ENCODE data around the gene NLRP5. TPM values are rescaled to one million over a fixed set of nuclear protein-coding genes. Genes with fewer than 3 reads are reported as not detected.
"Not testable (repeated sequence)": the region's sequence is repeated elsewhere in the genome, so short reads cannot be mapped to it uniquely, and the experiment has no call there.

The NLRP5 gene
- total RNA-seq, 1 experiment from 2014 or later, result not detected

GRCh38 chr19:56104423-56104822 is 117.8 kb downstream of the NLRP5 start:
- no peak for TF ChIP-seq EZH2phosphoT487 (IDR thresholded peaks at IDR 0.05; ENCODE audit: borderline replicate concordance, low read length)
- no peak for TF ChIP-seq EZH2 (IDR thresholded peaks at IDR 0.05; ENCODE audit: low read length, unreplicated experiment)
- TF ChIP-seq, protein P1, sequence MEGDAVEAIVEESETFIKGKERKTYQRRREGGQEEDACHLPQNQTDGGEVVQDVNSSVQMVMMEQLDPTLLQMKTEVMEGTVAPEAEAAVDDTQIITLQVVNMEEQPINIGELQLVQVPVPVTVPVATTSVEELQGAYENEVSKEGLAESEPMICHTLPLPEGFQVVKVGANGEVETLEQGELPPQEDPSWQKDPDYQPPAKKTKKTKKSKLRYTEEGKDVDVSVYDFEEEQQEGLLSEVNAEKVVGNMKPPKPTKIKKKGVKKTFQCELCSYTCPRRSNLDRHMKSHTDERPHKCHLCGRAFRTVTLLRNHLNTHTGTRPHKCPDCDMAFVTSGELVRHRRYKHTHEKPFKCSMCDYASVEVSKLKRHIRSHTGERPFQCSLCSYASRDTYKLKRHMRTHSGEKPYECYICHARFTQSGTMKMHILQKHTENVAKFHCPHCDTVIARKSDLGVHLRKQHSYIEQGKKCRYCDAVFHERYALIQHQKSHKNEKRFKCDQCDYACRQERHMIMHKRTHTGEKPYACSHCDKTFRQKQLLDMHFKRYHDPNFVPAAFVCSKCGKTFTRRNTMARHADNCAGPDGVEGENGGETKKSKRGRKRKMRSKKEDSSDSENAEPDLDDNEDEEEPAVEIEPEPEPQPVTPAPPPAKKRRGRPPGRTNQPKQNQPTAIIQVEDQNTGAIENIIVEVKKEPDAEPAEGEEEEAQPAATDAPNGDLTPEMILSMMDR (conservative IDR thresholded peaks at IDR 0.05; ENCODE audit: low read depth, low read length), result no peak
- peaks cover 65% of the 10 kb centered on the region for H4K20me1 ChIP-seq (ENCODE audit: low read length)
- no peak overlapping the region for H3K9ac ChIP-seq (ENCODE audit: low read length)
- no peak overlapping the region for H3K27ac ChIP-seq (ENCODE audit: low read length)
- ATAC-seq (no peak), DNase-seq (no peak)
- POLR2A ChIA-PET (ENCODE audit: unreplicated experiment), result no interaction called here
- no peaks in the 10 kb centered on the region for H3K27me3 ChIP-seq (ENCODE audit: low read length)
- H3K4me3 ChIP-seq (ENCODE audit: low read length), result no peak overlapping the region
- no peaks in the 10 kb centered on the region for H3F3A ChIP-seq (ENCODE audit: low read length, unreplicated experiment)
- no peaks in the 10 kb centered on the region for H3K9me2 ChIP-seq (replicated peaks; ENCODE audit: low read length)
- BruUV-seq (replicated peaks), result no TSS peak
- H3K79me2 ChIP-seq (ENCODE audit: low read length), result peaks cover 84% of the 10 kb centered on the region
- no peaks in the 10 kb centered on the region for H3K9me3 ChIP-seq (ENCODE audit: low read length)
- no peak overlapping the region for H3K4me2 ChIP-seq (ENCODE audit: low read length)
- peaks cover 30% of the 10 kb centered on the region for H3K36me3 ChIP-seq (ENCODE audit: low read depth, low read length)
- CTCF ChIA-PET, result interaction anchor here (1.0 kb wide), 2 partner anchors 67 to 229 kb away, joined by 4 to 5 read pairs; no protein-coding TSS in a partner anchor
- no peak overlapping the region for H2AFZ ChIP-seq (ENCODE audit: low read length)
- intact Hi-C loops (cut with micrococcal nuclease), result no loop called here
- H3K4me1 ChIP-seq (ENCODE audit: insufficient read depth, low read length), result no peaks in the 10 kb centered on the region

DNA sequence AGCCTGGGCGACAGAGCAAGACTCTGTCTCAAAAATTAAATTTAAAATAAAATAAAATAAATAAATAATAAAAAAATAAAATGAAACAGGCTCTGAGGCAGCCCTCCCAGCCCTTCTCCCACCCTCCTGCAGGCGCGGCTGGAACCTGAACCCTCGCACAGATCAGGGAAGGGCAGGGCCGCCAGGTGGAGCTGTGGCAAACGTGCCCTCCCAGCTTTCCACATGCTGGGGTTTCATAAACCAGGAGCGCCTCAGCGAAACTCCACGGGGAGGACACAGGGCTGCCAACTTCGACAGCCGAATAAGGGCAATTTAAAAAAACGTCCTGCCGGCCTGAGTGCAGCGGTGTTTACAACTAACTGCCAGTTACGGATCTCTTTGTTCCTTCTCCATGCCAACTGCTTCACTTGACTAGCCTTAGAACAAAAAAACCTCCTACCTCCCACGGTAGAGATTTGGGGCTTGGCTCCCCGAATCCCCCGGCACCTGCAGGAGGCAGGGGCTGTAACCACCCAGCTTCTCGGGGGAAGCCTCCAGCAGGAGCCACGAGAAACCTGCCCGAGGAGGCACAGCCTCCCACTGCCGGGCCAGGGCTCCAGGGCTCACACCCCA is 118.6 kb downstream of the NLRP5 start:
- intact Hi-C loops (cut with micrococcal nuclease), result no loop called here
- H3K9me2 ChIP-seq (replicated peaks; ENCODE audit: low read length), result no peaks in the 10 kb centered on the region
- no peak for TF ChIP-seq EZH2phosphoT487 (IDR thresholded peaks at IDR 0.05; ENCODE audit: borderline replicate concordance, low read length)
- TF ChIP-seq, protein P1 (conservative IDR thresholded peaks at IDR 0.05; ENCODE audit: low read depth, low read length), result peak; percentile 66
- H3K27me3 ChIP-seq (ENCODE audit: low read length), result no peaks in the 10 kb centered on the region
- no peak overlapping the region for H3K4me3 ChIP-seq (ENCODE audit: low read length)
- DNase-seq, result peak; percentile 49
- peaks cover 65% of the 10 kb centered on the region for H4K20me1 ChIP-seq (ENCODE audit: low read length)
- H3K36me3 ChIP-seq (ENCODE audit: low read depth, low read length), result peaks cover 30% of the 10 kb centered on the region
- no peak overlapping the region for H3K4me2 ChIP-seq (ENCODE audit: low read length)
- peak; percentile 78 for ATAC-seq
- H3K79me2 ChIP-seq (ENCODE audit: low read length), result peaks cover 87% of the 10 kb centered on the region
- H3K27ac ChIP-seq (ENCODE audit: low read length), result no peak overlapping the region
- ChIA-PET POLR2A (ENCODE audit: unreplicated experiment) (no interaction called here), CTCF (interaction anchor here (1.0 kb wide), 2 partner anchors 66 to 228 kb away, joined by 4 to 5 read pairs; no protein-coding TSS in a partner anchor)
- BruUV-seq (replicated peaks), result no TSS peak
- H3K9me3 ChIP-seq (ENCODE audit: low read length), result no peaks in the 10 kb centered on the region
- H3K4me1 ChIP-seq (ENCODE audit: insufficient read depth, low read length), result no peaks in the 10 kb centered on the region
- no peak overlapping the region for H3K9ac ChIP-seq (ENCODE audit: low read length)
- H2AFZ ChIP-seq (ENCODE audit: low read length), result no peak overlapping the region
- no peaks in the 10 kb centered on the region for H3F3A ChIP-seq (ENCODE audit: low read length, unreplicated experiment)

GRCh38 chr19:56105831-56106396 is 119.3 kb downstream of the NLRP5 start:
- H3K9me2 ChIP-seq (replicated peaks; ENCODE audit: low read length); H2AFZ ChIP-seq (ENCODE audit: low read length); H3F3A ChIP-seq (ENCODE audit: low read length, unreplicated experiment); BruUV-seq (replicated peaks); H3K27me3 ChIP-seq (ENCODE audit: low read length); H3K27ac ChIP-seq (ENCODE audit: low read length); DNase-seq; ATAC-seq; H3K4me2 ChIP-seq (ENCODE audit: low read length); H3K9ac ChIP-seq (ENCODE audit: low read length); H3K4me3 ChIP-seq (ENCODE audit: low read length); CTCF ChIA-PET; POLR2A ChIA-PET (ENCODE audit: unreplicated experiment); H3K9me3 ChIP-seq (ENCODE audit: low read length); intact Hi-C loops (cut with micrococcal nuclease); H3K4me1 ChIP-seq (ENCODE audit: insufficient read depth, low read length): not testable (repeated sequence)
- Histone ChIP-seq H3K79me2 (ENCODE audit: low read length) (peaks cover 92% of the 10 kb centered on the region), H3K36me3 (ENCODE audit: low read depth, low read length) (peaks cover 30% of the 10 kb centered on the region), H4K20me1 (ENCODE audit: low read length) (peaks cover 71% of the 10 kb centered on the region)
